ENCODE results near the gene C7orf33.
"Not testable (repeated sequence)": the region's sequence is repeated elsewhere in the genome, so short reads cannot be mapped to it uniquely, and the experiment has no call there.

C7orf33 gene

DNA sequence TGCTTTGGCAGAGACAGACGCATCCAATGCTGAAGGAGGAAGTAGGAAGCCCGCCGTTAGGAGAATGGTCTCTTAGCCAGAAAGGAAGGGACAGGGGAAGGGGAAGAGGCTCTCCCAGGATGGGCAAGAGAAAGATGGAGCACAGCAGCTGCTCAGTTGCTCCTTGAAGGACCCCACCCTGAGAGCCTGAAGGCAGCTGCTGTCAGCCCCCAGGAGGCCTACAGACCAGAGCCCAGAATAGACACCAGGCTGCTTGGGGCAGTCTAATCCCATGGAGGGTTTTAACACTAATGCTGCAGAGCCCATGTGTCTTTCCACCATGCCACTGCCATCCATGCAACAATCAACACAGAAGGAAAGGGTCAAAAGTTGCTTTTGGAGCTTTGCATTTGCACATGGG lies 3.5 kb upstream of the C7orf33 start:
- H3K36me3 ChIP-seq = no peaks in the 10 kb centered on the region
- DNase-seq = no peak
- TF ChIP-seq, protein P1, sequence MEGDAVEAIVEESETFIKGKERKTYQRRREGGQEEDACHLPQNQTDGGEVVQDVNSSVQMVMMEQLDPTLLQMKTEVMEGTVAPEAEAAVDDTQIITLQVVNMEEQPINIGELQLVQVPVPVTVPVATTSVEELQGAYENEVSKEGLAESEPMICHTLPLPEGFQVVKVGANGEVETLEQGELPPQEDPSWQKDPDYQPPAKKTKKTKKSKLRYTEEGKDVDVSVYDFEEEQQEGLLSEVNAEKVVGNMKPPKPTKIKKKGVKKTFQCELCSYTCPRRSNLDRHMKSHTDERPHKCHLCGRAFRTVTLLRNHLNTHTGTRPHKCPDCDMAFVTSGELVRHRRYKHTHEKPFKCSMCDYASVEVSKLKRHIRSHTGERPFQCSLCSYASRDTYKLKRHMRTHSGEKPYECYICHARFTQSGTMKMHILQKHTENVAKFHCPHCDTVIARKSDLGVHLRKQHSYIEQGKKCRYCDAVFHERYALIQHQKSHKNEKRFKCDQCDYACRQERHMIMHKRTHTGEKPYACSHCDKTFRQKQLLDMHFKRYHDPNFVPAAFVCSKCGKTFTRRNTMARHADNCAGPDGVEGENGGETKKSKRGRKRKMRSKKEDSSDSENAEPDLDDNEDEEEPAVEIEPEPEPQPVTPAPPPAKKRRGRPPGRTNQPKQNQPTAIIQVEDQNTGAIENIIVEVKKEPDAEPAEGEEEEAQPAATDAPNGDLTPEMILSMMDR (IDR thresholded peaks at IDR 0.05; ENCODE audit: low read depth, low read length) = no peak

DNA sequence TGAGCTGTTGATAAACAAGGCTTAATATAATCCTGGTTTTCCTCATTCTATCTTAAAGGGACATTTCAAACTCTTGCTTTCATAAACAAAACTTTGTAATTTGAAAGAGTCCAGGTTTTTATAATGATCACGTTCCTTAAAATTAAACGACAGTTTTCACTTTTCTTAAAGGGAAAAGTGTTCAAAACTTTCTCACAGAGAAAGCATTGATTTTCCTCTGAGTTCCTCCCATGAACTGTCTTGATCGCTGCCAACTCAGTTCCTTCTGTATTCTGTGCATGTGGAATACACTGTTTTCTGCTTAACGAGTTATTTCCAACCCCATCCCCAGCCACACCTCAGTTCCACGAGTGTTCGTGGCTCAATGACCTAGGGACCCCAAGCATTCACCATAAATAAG lies 2.4 kb upstream of the C7orf33 start:
- TF ChIP-seq, protein P1 (IDR thresholded peaks at IDR 0.05; ENCODE audit: low read depth, low read length) = no peak
- Histone ChIP-seq H3K4me1 (no peaks in the 10 kb centered on the region), H3K36me3 (no peaks in the 10 kb centered on the region), H3K27me3 (peaks cover 7% of the 10 kb centered on the region), H3K4me3 (ENCODE audit: low read depth, low read length) (no peak overlapping the region), H3K9me3 (no peaks in the 10 kb centered on the region)
- no peak for DNase-seq

More for the DNA sequence above, 3.5 kb upstream of the C7orf33 start:
- Histone ChIP-seq H3K9me3 (no peaks in the 10 kb centered on the region), H3K4me3 (ENCODE audit: low read depth, low read length) (no peak overlapping the region), H3K4me1 (no peaks in the 10 kb centered on the region), H3K27me3 (peaks cover 7% of the 10 kb centered on the region)

DNA sequence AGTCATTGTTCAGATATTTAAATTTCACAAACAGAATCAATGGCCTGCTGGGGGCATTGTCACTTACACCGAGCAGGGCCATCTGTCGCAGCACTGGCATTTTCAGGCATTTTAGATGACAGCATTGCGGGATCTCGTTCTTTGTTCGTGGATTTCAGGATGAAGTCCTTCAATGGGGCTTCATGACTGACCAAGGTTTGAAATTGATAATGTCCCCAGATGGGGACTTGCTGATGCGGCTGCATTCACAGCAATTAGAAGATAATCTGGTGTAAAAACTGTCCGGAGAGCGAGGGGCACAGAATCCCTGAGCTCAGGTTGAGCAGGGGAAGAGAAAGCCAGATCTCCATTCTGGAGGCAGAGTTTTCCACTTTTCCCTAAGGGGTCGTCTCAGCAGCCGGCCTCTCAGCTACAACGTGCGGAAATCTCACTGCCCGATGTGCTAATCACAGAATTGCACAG lies 1.9 kb upstream of the C7orf33 start:
- H3K4me3 ChIP-seq (ENCODE audit: low read depth, low read length) = no peak overlapping the region
- TF ChIP-seq, protein P1 (IDR thresholded peaks at IDR 0.05; ENCODE audit: low read depth, low read length) = no peak
- no peaks in the 10 kb centered on the region for H3K4me1 ChIP-seq
- peaks cover 7% of the 10 kb centered on the region for H3K27me3 ChIP-seq
- no peaks in the 10 kb centered on the region for H3K36me3 ChIP-seq
- H3K9me3 ChIP-seq = no peaks in the 10 kb centered on the region
- no peak for DNase-seq

DNA sequence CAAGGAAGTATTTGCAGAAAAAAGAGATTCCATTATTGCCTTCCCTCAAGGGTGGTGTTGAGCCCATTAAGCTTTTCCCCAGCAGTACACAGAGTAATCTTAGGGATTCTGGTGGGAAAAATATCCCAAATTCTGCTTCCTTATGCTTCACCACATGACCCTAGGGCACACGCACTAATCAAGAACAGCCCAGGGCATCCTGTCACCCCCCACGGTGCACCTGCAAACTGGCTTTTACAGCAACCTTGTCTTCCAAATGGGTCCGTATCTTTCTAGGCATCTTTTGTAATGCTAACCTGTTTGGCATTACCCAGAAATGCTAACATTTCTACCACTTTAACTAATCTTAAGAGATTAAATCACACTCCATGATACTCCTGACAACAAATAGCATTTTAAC lies 926 bp upstream of the C7orf33 start:
- DNase-seq = no peak
- Histone ChIP-seq H3K4me3 (ENCODE audit: low read depth, low read length) (no peak overlapping the region), H3K9me3 (no peaks in the 10 kb centered on the region), H3K36me3 (no peaks in the 10 kb centered on the region), H3K27me3 (peaks cover 7% of the 10 kb centered on the region), H3K4me1 (no peaks in the 10 kb centered on the region)
- TF ChIP-seq, protein P1 (IDR thresholded peaks at IDR 0.05; ENCODE audit: low read depth, low read length) = no peak

DNA sequence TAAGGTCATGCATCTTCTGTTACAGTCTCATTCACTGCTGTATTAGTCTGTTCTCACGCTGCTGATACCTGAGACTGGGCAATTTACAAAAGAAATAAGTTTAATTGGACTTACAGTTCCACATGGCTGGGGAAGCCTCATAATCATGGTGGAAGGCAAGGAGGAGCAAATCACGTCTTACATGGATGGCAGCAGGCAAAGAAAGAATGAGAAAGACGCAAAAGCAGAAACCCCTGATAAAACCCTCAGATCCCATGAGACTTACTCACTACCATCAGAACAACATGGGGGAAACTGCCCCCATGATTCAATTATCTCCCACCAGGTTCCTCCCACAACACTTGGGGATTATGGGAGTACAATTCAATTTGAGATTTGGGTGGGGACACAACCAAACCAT lies 5.8 kb downstream of the C7orf33 start:
- H3K36me3 ChIP-seq; H3K27me3 ChIP-seq; H3K4me3 ChIP-seq (ENCODE audit: low read depth, low read length); H3K9me3 ChIP-seq; H3K4me1 ChIP-seq; DNase-seq: not testable (repeated sequence)

DNA sequence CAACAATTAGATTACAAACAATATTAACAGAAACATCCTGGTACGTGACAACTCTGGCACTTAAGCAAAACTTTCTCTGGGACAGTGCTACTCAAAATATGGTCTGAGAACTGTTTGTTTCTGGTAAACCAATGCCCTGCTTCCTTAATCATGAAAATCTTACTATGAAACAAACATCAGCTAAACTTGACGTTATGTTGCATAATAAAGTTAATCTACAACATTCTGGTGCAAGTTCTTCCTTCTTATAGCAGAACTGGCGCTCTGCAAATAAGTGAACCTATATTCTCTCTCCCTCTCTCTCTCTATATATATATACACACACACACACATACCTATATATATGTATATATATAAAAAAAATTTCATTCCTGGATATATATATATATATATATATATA lies 7.8 kb downstream of the C7orf33 start:
- TF ChIP-seq, protein P1 (IDR thresholded peaks at IDR 0.05; ENCODE audit: low read depth, low read length) = no peak
- Histone ChIP-seq H3K9me3 (no peaks in the 10 kb centered on the region), H3K4me1 (no peaks in the 10 kb centered on the region), H3K36me3 (no peaks in the 10 kb centered on the region), H3K27me3 (no peaks in the 10 kb centered on the region), H3K4me3 (ENCODE audit: low read depth, low read length) (no peak overlapping the region)
- no peak for DNase-seq

DNA sequence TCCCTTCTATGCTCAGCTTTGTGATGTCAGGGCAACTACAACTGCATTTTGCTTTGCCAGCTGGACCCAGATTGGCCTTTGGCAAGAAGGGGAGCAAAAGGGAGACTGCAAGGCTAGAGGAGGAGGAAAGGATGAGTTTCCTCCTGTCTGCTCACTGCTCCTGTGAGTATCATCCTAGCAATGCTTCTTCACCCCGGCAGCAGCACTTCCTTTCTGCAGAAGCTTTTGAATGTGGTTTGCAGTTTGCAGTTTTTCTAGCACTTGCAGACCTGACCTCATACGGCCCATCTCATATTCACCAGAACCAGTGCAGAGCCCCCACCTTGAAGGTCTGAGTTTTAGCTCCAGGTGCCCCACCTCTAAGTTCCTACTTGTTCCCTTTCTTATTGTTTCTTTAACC lies 14.8 kb downstream of the C7orf33 start:
- no peak for DNase-seq
- H3K36me3 ChIP-seq = no peaks in the 10 kb centered on the region
- H3K4me1 ChIP-seq = no peaks in the 10 kb centered on the region
- no peaks in the 10 kb centered on the region for H3K27me3 ChIP-seq
- no peaks in the 10 kb centered on the region for H3K9me3 ChIP-seq
- TF ChIP-seq, protein P1 (IDR thresholded peaks at IDR 0.05; ENCODE audit: low read depth, low read length) = no peak
- H3K4me3 ChIP-seq (ENCODE audit: low read depth, low read length) = no peak overlapping the region

All from BE2C (cell line).